HFF-Myc (cell line): ENCODE measurements around the gene PHC2.

Experiments
- DNase-seq: peaks from one replicate; pipeline ENCODE4 v3.0.0-alpha.2; 2011; ENCODE audit warnings: low read depth; ENCODE audit errors: extremely low read depth
- H3K4me3 ChIP-seq: replicated peaks from 2 replicates; pipeline ENCODE4 v1.5.1; 2011; ENCODE audit warnings: low read depth, mild to moderate bottlenecking, control low read depth, low read length
- TF ChIP-seq, protein P1 (sequence below): IDR thresholded peaks from 2 replicates; pipeline ENCODE4 v1.5.1; 2012; ENCODE audit warnings: mild to moderate bottlenecking, low read depth, low read length, control low read depth; ENCODE audit errors: missing control alignments

The PHC2 gene

DNA sequence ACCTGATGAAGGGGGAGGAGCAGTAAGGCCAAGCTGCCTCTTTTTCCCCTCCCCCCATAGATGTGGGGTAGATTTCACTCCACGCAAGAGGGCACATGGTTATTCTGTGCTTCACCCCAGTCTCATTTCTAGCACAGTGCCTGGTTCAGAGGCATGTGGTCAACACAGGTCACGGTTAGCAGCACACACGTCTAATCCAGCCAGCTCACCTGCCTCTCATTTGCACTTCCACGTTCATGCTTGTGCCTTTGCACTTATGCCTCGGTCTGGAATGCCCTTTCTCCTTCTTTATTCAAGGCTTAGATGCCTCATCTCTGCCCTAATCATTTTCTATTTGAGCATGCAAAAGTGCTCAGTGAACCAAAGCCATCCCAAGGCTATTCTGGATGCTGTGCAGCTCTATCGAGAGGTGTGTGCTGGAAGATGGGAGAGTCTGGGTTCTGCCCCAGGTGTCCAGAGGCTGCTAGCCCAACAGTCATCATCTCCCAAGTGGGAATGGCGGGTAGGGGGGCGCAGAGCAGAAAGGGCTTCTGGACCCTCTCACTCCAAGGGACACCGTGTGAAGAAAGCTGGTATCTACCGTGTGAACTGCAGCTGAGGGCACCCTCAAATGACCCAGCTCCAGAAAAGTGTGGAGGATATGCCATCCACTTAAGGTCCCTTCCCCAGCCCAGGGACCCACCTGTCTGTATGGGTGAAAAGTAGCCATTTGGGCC is 107.9 kb downstream of the PHC2 start:
- TF ChIP-seq, protein P1, sequence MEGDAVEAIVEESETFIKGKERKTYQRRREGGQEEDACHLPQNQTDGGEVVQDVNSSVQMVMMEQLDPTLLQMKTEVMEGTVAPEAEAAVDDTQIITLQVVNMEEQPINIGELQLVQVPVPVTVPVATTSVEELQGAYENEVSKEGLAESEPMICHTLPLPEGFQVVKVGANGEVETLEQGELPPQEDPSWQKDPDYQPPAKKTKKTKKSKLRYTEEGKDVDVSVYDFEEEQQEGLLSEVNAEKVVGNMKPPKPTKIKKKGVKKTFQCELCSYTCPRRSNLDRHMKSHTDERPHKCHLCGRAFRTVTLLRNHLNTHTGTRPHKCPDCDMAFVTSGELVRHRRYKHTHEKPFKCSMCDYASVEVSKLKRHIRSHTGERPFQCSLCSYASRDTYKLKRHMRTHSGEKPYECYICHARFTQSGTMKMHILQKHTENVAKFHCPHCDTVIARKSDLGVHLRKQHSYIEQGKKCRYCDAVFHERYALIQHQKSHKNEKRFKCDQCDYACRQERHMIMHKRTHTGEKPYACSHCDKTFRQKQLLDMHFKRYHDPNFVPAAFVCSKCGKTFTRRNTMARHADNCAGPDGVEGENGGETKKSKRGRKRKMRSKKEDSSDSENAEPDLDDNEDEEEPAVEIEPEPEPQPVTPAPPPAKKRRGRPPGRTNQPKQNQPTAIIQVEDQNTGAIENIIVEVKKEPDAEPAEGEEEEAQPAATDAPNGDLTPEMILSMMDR = no peak
- no peak for DNase-seq
- H3K4me3 ChIP-seq = no peak overlapping the region

DNA sequence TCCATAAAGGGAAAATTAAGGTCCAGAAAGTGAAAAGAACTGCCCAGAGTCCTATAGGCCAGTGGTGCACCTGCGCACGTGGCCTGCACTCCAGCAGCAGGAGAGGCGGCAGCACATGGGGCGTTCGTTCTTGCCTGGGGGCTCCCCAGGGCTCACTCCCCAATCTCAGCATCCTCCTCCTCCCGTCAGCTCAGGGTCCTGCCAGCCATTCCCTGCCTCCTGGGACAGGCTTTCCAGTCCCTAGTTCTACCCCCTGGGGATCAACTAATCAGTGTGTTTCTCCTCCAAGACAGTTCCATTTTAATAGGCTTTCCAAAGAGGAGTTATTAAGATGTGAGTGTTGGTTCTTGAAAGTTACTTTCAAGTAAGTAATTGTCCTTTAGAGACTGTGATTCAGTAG is 108.8 kb downstream of the PHC2 start:
- DNase-seq = no peak
- TF ChIP-seq, protein P1 = no peak

DNA sequence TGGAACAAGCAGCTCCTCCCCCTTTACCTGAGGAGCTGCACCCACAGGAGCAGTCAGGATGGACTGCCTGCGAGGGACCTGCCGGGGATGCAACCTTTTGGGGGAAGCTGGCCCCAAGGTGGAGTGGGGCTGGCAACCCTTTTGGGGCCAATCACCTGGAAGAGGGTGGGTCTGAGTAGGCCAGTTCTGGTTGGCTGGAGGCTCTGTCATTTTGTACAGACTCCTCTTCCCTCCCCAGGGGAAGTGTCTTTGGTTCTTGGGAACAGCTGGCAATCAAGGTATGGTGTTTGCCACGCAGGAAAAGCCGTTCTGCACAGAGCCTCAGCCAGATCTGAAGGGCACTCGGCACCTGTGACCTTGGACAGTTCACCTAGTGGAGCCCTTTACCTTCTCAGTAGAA is 109.7 kb downstream of the PHC2 start:
- TF ChIP-seq, protein P1 = no peak
- no peak for DNase-seq
- no peak overlapping the region for H3K4me3 ChIP-seq

More for the DNA sequence above, 108.8 kb downstream of the PHC2 start:
- no peak overlapping the region for H3K4me3 ChIP-seq

DNA sequence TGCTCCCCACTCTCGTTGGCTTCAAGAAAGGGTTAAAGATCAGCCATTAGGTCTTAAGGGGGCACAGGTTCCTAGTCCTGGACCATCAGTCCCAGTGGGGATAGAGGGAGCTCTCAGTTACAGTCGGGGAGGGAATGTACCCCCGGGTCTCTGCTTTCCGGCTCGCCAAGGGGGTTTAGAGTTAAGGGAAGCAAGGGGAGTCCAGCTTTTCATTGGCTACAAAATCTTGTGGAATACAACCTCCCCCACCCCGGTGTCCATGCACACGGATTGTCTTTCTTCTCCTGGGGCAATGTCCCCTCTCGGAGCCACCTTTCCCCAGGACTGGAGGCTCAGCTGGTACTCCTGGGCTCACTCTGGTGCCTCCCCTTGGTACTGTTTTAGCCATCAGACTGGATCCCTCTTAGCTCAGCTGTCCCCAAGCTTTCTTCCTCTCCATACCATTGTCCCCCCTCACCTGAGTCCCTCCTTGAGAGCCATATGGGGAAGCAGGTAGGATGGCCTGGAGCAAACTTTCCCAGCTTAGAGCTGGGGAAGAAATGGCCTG is 110.2 kb downstream of the PHC2 start, which contains the start of gene A3GALT2:
Gene A3GALT2, minus strand, starts transcription at position 480 of the 547 bp plus-strand sequence. Its CDS starts 0 bp downstream, at position 480.
- TF ChIP-seq, protein P1 = no peak
- no peak within 1 kb of the TSS for H3K4me3 ChIP-seq
- DNase-seq = no peak

DNA sequence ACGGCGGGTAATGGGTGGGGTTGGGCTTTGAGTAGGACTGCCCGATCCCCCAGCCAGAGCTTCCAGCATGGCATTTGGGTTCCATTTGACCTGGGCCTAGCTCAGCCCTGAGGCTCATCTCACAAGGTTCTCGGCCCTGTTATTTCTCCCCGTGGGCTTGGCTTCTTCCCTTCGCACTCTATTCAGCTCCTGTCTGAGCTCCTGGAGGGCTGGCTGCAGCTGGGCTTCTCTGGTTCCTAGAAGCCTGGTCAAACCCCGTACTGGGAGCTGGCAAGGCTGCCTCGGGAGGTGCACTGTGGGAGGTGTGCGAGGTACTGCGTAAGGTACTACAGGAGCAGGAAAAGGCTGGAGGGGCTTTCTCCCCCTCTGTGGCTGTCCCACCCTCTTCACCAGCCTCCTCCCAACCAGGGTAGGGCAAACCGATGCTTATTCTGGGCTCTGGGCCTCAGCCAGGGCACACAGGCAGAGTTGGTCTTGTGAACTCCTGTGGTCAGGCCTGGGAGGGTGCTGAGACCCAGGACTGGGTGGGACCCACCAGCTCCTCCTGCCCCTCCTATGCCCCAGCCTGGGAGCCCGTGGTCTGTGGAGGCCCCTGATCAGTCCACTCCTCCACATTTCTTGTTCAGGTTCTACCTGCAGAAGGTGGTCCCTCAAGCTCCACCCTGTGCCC is 110.8 kb downstream of the PHC2 start:
- no peak for DNase-seq
- H3K4me3 ChIP-seq = no peak overlapping the region
- TF ChIP-seq, protein P1 = no peak

DNA sequence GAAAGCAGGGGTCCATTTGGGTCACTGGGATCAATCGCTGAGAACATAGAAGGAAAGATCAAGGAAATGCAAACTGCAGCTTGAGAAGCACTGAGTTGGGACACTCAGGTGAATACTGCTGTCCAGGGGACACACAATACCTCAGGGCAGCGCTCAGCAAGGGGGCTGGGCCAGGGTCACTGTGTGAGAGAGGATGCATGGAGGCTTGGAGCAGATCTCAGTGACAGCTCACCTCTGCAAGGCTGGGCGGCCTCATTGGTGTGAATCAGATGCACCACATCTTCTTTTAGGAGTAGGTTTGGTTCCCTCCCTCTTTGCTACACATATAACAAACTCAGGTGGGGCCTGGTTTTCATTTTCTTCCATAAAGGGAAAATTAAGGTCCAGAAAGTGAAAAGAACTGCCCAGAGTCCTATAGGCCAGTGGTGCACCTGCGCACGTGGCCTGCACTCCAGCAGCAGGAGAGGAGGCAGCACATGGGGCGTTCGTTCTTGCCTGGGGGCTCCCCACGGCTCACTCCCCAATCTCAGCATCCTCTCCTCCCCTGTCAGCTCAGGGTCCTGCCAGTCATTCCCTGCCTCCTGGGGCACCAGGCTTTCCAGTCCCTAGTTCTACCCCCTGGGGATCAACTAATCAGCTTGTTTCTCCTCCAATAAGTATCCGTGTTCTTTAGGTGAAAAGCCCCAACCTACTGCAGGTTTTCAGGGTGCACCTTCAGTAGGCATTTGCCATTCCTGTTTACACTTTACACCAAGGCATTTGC is 111.5 kb downstream of the PHC2 start:
- TF ChIP-seq, protein P1 = no peak
- no peak for DNase-seq
- no peak overlapping the region for H3K4me3 ChIP-seq
